Stimulated activated CD4-positive, alpha-beta T cell treated with anti-CD3 and anti-CD28 coated beads, Interleukin-15, amount 100 ng/mL, for 24 hours (primary cell): ENCODE measurements around the gene HBA1.
"Not testable (repeated sequence)": the region's sequence is repeated elsewhere in the genome, so short reads cannot be mapped to it uniquely, and the experiment has no call there.

ENCODE experiments used
- DNase-seq: peaks from one replicate; pipeline ENCODE4 v3.0.0-alpha.2; 2020

HBA1 gene

GRCh38 chr16:160242-160641, 16.2 kb upstream of the HBA1 start:
- not testable (repeated sequence) for DNase-seq

DNA sequence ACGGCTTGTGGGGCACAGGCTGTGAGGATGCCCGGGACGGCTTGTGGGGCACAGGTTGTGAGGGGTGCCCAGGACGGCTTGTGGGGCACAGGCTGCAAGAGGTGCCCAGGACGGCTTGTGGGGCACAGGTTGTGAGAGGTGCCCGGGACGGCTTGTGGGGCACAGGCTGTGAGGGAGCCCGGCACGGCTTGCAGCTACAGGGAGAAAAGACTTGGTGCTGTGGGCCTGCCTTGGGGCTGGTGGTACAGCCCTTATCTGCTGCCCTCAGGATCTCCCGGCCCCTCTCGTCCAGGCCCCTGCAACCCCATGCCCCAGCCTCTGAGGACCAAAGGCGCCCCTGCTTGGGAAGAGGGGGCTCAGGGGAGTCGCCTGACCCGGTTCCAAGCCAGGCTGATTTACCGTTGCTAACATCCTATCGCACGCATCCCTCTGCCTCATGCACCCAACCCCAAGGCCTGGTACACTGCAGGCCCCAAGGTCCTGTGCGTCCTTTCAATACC, 15.7 kb upstream of the HBA1 start:
- DNase-seq, result no peak

GRCh38 chr16:162271-162991, 14.0 kb upstream of the HBA1 start:
- no peak for DNase-seq

GRCh38 chr16:163139-163538, 13.3 kb upstream of the HBA1 start:
- DNase-seq, result not testable (repeated sequence)

DNA sequence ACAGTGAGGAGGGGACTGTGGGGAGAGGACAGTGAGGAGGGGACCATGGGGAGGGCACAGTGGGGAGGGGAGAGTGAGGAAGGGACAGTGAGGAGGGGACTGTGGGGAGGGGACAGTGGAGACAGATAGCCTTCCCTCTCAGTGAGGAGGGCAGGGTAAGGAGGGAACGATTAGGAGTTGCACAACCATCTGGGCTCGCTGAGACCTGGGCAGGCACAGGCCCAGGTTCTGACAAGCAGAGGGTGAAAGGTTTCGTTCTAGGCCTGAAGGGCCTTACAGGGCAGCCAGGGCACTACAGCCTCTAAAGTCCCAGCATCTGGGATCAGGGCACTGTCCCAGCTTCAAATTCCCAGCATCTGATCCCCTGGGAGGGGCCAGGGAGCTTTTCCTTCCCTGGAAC, 12.8 kb upstream of the HBA1 start:
- DNase-seq, result not testable (repeated sequence)

- DNase-seq, result not testable (repeated sequence)
These were observed 12.2 kb upstream of the HBA1 start for GRCh38 chr16:164134-164823.

- DNase-seq, result no peak
These were observed 11.5 kb upstream of the HBA1 start for GRCh38 chr16:164827-165538.

- peak; percentile 41 for DNase-seq
These were observed 10.7 kb upstream of the HBA1 start, which contains the start of gene HBM for GRCh38 chr16:165539-166374. TSS of gene HBM (plus strand) at chr16:165978. CDS start at chr16:165998, 20 bp downstream.

- no peak for DNase-seq
These were observed 9.9 kb upstream of the HBA1 start for GRCh38 chr16:166375-167121.

DNA sequence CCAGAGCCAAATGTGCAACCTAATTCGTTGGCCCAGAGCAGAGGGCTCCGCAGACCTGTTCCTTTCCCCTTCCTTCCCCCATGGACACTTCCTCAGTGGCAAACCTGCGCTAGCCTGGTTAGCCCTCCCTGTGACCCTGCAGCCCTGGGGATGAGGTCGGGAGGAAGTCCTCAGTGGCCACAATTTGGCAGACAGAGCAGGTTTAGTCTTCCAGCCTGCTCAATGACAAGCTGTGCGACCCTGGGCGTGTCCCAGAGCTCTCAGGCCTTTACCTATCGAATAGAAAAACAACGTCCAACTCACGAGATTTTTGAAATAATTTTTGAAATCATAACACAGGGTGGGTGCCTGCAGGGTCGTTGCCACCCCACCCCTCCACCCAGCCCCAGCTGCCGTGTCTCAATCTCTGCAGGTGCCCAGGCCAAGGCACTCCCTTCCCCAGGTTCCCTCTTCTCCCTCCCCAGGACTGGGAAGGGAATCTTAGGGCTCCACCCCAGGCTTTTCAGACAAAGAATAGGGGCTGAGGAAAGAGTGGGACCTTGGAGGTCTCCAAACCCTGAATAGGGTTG, 9.3 kb upstream of the HBA1 start:
- DNase-seq, result no peak

GRCh38 chr16:168424-168823, 8.1 kb upstream of the HBA1 start:
- no peak for DNase-seq

DNA sequence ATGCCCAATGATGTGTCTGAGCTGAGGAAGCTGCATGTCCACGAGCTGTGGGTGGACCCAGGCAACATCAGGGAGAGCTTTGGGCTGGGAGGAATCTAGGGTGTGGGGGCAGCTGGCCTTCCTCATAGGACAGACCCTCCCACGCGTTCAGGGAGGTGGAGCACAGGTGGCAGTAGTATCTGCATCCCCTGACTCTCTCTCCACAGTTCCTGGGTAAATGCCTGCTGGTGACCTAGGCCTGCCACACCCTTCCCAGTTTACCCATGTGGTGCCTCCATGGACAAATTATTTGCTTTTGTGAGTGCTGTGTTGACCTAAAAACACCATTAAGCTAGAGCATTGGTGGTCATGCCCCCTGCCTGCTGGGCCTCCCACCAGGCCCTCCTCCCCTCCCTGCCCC, 7.5 kb upstream of the HBA1 start:
- DNase-seq, result no peak

DNA sequence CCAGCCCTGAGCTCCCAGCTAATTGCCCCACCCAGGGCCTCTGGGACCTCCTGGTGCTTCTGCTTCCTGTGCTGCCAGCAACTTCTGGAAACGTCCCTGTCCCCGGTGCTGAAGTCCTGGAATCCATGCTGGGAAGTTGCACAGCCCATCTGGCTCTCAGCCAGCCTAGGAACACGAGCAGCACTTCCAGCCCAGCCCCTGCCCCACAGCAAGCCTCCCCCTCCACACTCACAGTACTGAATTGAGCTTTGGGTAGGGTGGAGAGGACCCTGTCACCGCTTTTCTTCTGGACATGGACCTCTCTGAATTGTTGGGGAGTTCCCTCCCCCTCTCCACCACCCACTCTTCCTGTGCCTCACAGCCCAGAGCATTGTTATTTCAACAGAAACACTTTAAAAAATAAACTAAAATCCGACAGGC, 6.4 kb upstream of the HBA1 start:
- not testable (repeated sequence) for DNase-seq

GRCh38 chr16:170788-171187, 5.7 kb upstream of the HBA1 start:
- DNase-seq, result no peak

GRCh38 chr16:172374-172941, 4.0 kb upstream of the HBA1 start, which contains the start of gene HBA2:
TSS of gene HBA2 (plus strand) at chr16:172876. CDS start at chr16:172913, 37 bp downstream.
- not testable (repeated sequence) for DNase-seq

- not testable (repeated sequence) for DNase-seq
These were observed 3.1 kb upstream of the HBA1 start for GRCh38 chr16:173211-173854.

DNA sequence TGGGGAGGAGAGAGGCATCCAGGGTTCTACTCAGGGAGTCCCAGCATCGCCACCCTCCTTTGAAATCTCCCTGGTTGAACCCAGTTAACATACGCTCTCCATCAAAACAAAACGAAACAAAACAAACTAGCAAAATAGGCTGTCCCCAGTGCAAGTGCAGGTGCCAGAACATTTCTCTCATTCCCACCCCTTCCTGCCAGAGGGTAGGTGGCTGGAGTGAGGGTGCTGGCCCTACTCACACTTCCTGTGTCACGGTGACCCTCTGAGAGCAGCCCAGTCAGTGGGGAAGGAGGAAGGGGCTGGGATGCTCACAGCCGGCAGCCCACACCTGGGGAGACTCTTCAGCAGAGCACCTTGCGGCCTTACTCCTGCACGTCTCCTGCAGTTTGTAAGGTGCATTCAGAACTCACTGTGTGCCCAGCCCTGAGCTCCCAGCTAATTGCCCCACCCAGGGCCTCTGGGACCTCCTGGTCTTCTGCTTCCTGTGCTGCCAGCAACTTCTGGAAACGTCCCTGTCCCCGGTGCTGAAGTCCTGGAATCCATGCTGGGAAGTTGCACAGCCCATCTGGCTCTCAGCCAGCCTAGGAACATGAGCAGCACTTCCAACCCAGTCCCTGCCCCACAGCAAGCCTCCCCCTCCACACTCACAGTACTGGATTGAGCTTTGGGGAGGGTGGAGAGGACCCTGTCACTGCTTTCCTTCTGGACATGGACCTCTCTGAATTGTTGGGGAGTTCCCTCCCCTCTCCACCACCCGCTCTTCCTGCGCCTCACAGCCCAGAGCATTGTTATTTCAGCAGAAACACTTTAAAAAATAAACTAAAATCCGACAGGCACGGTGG, 2.3 kb upstream of the HBA1 start:
- not testable (repeated sequence) for DNase-seq

GRCh38 chr16:175011-175949, 1.2 kb upstream of the HBA1 start:
- no peak for DNase-seq
